ENCODE measurements around the gene CDK5.

The CDK5 gene

DNA sequence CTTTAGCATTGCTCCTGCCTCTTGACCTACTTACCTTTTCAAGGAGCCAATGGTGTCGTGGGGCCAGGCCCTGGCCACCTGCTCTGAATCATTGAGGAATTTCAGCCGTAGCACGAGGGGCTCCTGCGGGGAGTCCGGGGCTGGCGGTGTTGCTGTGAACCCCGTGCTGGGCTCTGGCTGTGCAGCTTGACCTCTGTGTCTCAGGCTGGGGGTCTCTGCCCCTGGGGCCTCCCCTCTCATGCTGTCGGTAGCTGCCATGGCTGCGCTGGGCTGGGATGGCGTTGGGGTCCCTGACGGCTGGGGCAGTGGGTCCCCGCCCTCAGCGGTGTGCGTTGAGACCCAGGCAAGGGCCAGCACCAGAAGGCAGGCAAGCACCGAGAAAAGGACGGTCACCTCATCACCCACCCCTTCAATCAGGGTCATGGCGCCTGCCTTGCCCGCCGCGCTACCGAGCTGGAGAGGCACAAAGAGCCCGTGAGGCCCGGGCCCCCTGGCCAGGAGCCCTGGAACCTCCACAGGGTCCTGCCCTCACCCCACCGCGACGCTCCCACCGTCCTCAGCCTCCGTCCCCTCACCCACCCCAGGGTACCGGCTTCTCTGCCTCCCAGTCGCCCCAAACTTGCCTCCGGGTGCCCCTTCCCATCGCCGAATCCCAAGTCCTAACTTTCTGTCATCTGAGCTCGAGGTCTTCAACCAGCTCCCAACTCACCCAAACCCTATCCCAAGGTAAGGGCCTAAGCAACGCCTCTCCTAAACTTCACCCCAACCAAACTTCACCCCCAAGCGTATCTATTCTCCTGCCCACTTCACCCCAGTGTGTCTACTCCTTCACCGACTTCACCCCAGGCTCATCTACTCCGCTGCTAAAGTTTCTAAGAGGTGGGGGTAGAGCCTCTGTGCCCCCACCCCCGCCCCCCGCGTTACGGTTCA lies 24.7 kb upstream of the CDK5 start:
- Histone ChIP-seq H2AFZ (ENCODE audit: low read depth, low read length) (peak overlapping the region; percentile 93), H3K4me1 (ENCODE audit: insufficient read depth, low read length) (peaks cover 52% of the 10 kb centered on the region), H3K36me3 (ENCODE audit: insufficient read depth, low read length) (peaks cover 6% of the 10 kb centered on the region), H3K4me3 (ENCODE audit: low read length) (peak overlapping the region; percentile 75), H3K9me3 (ENCODE audit: low read length) (no peaks in the 10 kb centered on the region), H3K27me3 (ENCODE audit: insufficient read depth, low read length) (no peaks in the 10 kb centered on the region)

- peak overlapping the region; percentile 75 for H3K4me3 ChIP-seq (ENCODE audit: low read length)
- peaks cover 6% of the 10 kb centered on the region for H3K36me3 ChIP-seq (ENCODE audit: insufficient read depth, low read length)
- no peak overlapping the region for H2AFZ ChIP-seq (ENCODE audit: low read depth, low read length)
- peaks cover 52% of the 10 kb centered on the region for H3K4me1 ChIP-seq (ENCODE audit: insufficient read depth, low read length)
- no peaks in the 10 kb centered on the region for H3K9me3 ChIP-seq (ENCODE audit: low read length)
- H3K27me3 ChIP-seq (ENCODE audit: insufficient read depth, low read length): no peaks in the 10 kb centered on the region
These were observed 23.7 kb upstream of the CDK5 start for GRCh38 chr7:151081170-151082101.

GRCh38 chr7:151080522-151081169 lies 22.9 kb upstream of the CDK5 start, which contains the start of gene FASTK:
TSS of gene FASTK (minus strand) at chr7:151080809. CDS start at chr7:151080766, 43 bp downstream.
- H3K9me3 ChIP-seq (ENCODE audit: low read length): no peaks in the 10 kb centered on the region
- peak within 1 kb of the TSS; percentile 58 for H2AFZ ChIP-seq (ENCODE audit: low read depth, low read length)
- peak within 1 kb of the TSS; percentile 74 for H3K4me3 ChIP-seq (ENCODE audit: low read length)
- no peaks in the 10 kb centered on the region for H3K27me3 ChIP-seq (ENCODE audit: insufficient read depth, low read length)
- H3K4me1 ChIP-seq (ENCODE audit: insufficient read depth, low read length): peaks cover 51% of the 10 kb centered on the region
- peaks cover 9% of the 10 kb centered on the region for H3K36me3 ChIP-seq (ENCODE audit: insufficient read depth, low read length)

DNA sequence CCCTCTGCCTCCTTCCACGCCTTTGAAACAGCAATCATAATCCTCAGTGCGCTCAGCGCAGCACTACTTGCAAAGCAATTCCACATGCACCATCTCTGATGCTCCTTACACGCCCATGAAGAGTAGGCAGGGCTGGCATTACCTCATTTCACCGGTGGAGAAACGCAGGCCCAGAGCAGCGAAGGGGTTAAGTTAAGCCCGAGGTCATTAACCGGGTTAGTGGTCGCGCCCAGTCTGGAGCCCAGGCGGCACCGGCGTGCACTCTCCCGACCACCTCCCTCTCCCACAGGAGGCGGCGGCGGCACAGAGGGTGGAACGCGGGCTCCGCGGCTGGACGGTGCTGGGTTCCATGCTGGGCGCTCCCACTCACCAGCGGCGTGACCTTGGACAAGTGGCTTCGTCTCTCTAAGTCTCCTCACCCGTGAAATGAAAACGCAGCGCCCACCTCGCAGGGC lies 22.4 kb upstream of the CDK5 start:
- peaks cover 13% of the 10 kb centered on the region for H3K36me3 ChIP-seq (ENCODE audit: insufficient read depth, low read length)
- no peaks in the 10 kb centered on the region for H3K9me3 ChIP-seq (ENCODE audit: low read length)
- H2AFZ ChIP-seq (ENCODE audit: low read depth, low read length): peak overlapping the region; percentile 58
- peaks cover 46% of the 10 kb centered on the region for H3K4me1 ChIP-seq (ENCODE audit: insufficient read depth, low read length)
- H3K27me3 ChIP-seq (ENCODE audit: insufficient read depth, low read length): no peaks in the 10 kb centered on the region
- peak overlapping the region; percentile 74 for H3K4me3 ChIP-seq (ENCODE audit: low read length)

- peaks cover 20% of the 10 kb centered on the region for H3K36me3 ChIP-seq (ENCODE audit: insufficient read depth, low read length)
- no peaks in the 10 kb centered on the region for H3K27me3 ChIP-seq (ENCODE audit: insufficient read depth, low read length)
- H3K4me3 ChIP-seq (ENCODE audit: low read length): peak overlapping the region; percentile 74
- peaks cover 45% of the 10 kb centered on the region for H3K4me1 ChIP-seq (ENCODE audit: insufficient read depth, low read length)
- H3K9me3 ChIP-seq (ENCODE audit: low read length): no peaks in the 10 kb centered on the region
- H2AFZ ChIP-seq (ENCODE audit: low read depth, low read length): no peak overlapping the region
These were observed 21.7 kb upstream of the CDK5 start for GRCh38 chr7:151079199-151079910.

GRCh38 chr7:151078233-151079040 lies 20.7 kb upstream of the CDK5 start:
- H3K27me3 ChIP-seq (ENCODE audit: insufficient read depth, low read length): no peaks in the 10 kb centered on the region
- no peak overlapping the region for H2AFZ ChIP-seq (ENCODE audit: low read depth, low read length)
- no peak overlapping the region for H3K4me3 ChIP-seq (ENCODE audit: low read length)
- peaks cover 21% of the 10 kb centered on the region for H3K36me3 ChIP-seq (ENCODE audit: insufficient read depth, low read length)
- peaks cover 39% of the 10 kb centered on the region for H3K4me1 ChIP-seq (ENCODE audit: insufficient read depth, low read length)
- no peaks in the 10 kb centered on the region for H3K9me3 ChIP-seq (ENCODE audit: low read length)

DNA sequence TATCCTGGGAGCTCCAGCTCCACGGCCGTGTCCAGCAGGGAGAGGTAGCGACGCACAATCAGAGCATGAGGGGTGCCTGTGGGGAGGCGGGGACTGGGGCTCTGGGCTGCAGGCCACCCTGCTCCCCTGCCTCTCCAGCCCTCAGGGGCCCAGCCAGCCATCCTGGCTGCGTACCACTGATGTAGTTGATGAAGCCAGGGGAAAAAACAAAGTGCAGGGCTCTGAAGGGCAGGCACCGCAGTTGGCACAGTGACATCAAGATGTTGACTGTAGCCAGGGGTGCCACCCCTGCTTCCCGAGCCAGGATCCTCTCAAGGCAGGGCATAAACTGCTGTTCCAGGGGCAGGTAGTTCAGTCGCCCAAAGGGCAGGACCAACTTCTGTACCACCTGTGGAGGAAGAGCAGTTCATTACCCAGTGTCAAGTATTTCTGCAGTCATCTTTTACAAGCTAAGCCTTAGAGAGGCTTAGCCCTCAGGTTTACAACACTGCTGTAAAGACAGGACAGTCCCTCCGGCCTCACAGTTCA lies 20.1 kb upstream of the CDK5 start:
- H3K36me3 ChIP-seq (ENCODE audit: insufficient read depth, low read length): peaks cover 21% of the 10 kb centered on the region
- no peaks in the 10 kb centered on the region for H3K27me3 ChIP-seq (ENCODE audit: insufficient read depth, low read length)
- H3K9me3 ChIP-seq (ENCODE audit: low read length): no peaks in the 10 kb centered on the region
- no peak overlapping the region for H2AFZ ChIP-seq (ENCODE audit: low read depth, low read length)
- H3K4me1 ChIP-seq (ENCODE audit: insufficient read depth, low read length): peaks cover 37% of the 10 kb centered on the region
- H3K4me3 ChIP-seq (ENCODE audit: low read length): no peak overlapping the region

DNA sequence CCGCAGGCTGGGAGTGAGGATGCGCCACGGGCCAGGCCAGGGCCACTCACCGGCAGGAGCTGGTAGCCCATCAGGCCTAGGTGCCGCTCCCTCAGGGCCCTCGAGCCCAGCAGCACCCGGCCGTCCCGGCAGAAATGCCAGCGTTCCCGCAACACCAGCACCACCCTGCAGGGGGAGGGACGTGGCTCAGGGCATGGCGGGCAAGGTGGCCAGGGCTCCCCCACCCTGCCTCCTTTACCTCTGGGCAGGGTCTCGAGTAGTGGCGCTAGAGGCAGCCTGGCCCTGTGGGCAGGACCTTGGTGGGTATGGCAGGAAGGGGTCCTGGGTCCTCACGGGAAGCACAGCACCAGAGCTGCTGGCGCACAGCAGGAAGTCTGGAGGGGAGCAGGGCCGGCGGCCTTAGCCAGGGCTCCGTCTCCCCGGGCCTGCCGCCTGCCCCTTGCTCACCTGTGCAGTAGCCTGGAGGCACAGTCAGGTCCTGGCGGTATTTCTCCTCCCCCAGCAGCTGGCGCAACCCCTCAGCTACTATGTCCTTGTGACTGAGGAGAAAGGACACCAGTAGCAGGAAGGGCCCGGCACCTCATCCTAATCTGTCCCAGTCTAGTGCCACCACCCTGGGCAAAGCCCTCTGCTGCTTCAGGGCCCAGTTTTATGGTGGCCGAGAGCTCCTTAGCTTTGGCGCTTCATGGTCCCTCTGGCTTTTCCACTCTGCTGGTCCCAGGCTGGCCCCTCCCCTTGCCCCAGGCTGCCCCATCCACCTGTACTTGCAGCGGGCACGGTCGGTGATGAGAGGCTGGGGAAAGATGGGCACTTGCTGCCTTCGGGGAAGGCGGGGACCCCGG lies 19.4 kb upstream of the CDK5 start:
- Histone ChIP-seq H2AFZ (ENCODE audit: low read depth, low read length) (no peak overlapping the region), H3K27me3 (ENCODE audit: insufficient read depth, low read length) (no peaks in the 10 kb centered on the region), H3K4me1 (ENCODE audit: insufficient read depth, low read length) (peaks cover 30% of the 10 kb centered on the region), H3K9me3 (ENCODE audit: low read length) (no peaks in the 10 kb centered on the region), H3K36me3 (ENCODE audit: insufficient read depth, low read length) (peaks cover 21% of the 10 kb centered on the region), H3K4me3 (ENCODE audit: low read length) (no peak overlapping the region)

GRCh38 chr7:151075978-151076426 lies 18.3 kb upstream of the CDK5 start:
- Histone ChIP-seq H3K27me3 (ENCODE audit: insufficient read depth, low read length) (no peaks in the 10 kb centered on the region), H3K9me3 (ENCODE audit: low read length) (no peaks in the 10 kb centered on the region), H3K4me1 (ENCODE audit: insufficient read depth, low read length) (peaks cover 20% of the 10 kb centered on the region), H3K4me3 (ENCODE audit: low read length) (no peak overlapping the region), H2AFZ (ENCODE audit: low read depth, low read length) (no peak overlapping the region), H3K36me3 (ENCODE audit: insufficient read depth, low read length) (peaks cover 30% of the 10 kb centered on the region)

- Histone ChIP-seq H3K9me3 (ENCODE audit: low read length) (no peaks in the 10 kb centered on the region), H3K27me3 (ENCODE audit: insufficient read depth, low read length) (no peaks in the 10 kb centered on the region), H3K36me3 (ENCODE audit: insufficient read depth, low read length) (peaks cover 34% of the 10 kb centered on the region), H3K4me1 (ENCODE audit: insufficient read depth, low read length) (peaks cover 17% of the 10 kb centered on the region), H2AFZ (ENCODE audit: low read depth, low read length) (no peak overlapping the region), H3K4me3 (ENCODE audit: low read length) (no peak overlapping the region)
These were observed 17.9 kb upstream of the CDK5 start for GRCh38 chr7:151075662-151075971.

Data from neuron (in vitro differentiated cells).